K562 (cell line): ENCODE results near the gene GPAT3. TPM values are rescaled to one million over a fixed set of nuclear protein-coding genes. Genes with fewer than 3 reads are reported as not detected.

Source experiments
- ATAC-seq: fragments of 200-7000 bp; cut with Tn5 transposase; 3 replicates; pipeline ENCODE4 v1.9.1; 2020; ENCODE audit warnings: moderate library complexity
- BruUV-seq: library from RNA; stranded (reverse); fragments of 400-500 nt; replicated peaks from 2 replicates; lab custom pipeline; 2021; lab: Mats Ljungman, UMichigan
- CTCF ChIA-PET: fragments of 300-600 bp; formaldehyde crosslinking; extraction: SDS; loops from one replicate; lab custom pipeline; 2021; ENCODE audit warnings: low intra/inter-chr PET ratio; lab: Yijun Ruan, JAX
- POLR2A ChIA-PET: fragments of 300-600, 350-650 bp; sonication (Branson Sonifier 250); formaldehyde crosslinking; extraction: SDS; loops from one replicate; lab custom pipeline; 2021; ENCODE audit warnings: antibody characterized with exemption, inconsistent platforms; lab: Yijun Ruan, JAX
- DNase-seq, 4 experiments: peaks; one replicate each; pipeline versions ENCODE4 v3.0.0 to v3.0.0-alpha.2; 2011 to 2018; ENCODE audit warnings: low spot score in 3 of 4, mixed read lengths in 3 of 4; ENCODE audit errors: extremely low read depth in 1 of 4
- FAIRE-seq: peaks from 2 replicates; lab custom pipeline; 2011; peaks lifted over from hg19 to GRCh38; lab: Jason Lieb, UNC
- H2AFZ ChIP-seq: 2 replicates; pipeline ENCODE4 v1.6.0; 2011; ENCODE audit warnings: low read depth, low read length, control low read depth, inconsistent platforms
- H3K27ac ChIP-seq: fragments of 200-600 bp; 3 replicates; pipeline ENCODE4 v1.8.0; 2011; ENCODE audit warnings: low read depth, mild to moderate bottlenecking, control low read depth, inconsistent platforms, low read length, moderate library complexity, mixed read lengths; ENCODE audit errors: extremely low read depth
- H3K27me3 ChIP-seq, 2 experiments: fragments of 300-600 bp in 1 of 2; 2 replicates in 1 of 2; 3 replicates in 1 of 2; pipeline versions ENCODE4 v1.6.0 to v1.8.0; 2011; ENCODE audit warnings: inconsistent platforms in 2 of 2, low read length in 2 of 2, mild to moderate bottlenecking in 1 of 2, mixed read lengths in 1 of 2, moderate library complexity in 1 of 2; ENCODE audit not compliant: control insufficient read depth in 2 of 2, insufficient read depth in 2 of 2
- H3K36me3 ChIP-seq: fragments of 300-600 bp; 3 replicates; pipeline ENCODE4 v1.8.0; 2011; ENCODE audit warnings: mild to moderate bottlenecking, low read length, inconsistent platforms; ENCODE audit not compliant: control insufficient read depth, insufficient read depth
- H3K4me1 ChIP-seq, 2 experiments: fragments of 200-600 bp in 1 of 2; replicated peaks in 1 of 2; 2 replicates in 1 of 2; 3 replicates in 1 of 2; pipeline versions ENCODE4 v1.5.1 to v1.8.0; 2011; ENCODE audit warnings: inconsistent platforms in 2 of 2, low read length in 2 of 2, mild to moderate bottlenecking in 1 of 2, mixed read lengths in 1 of 2, moderate library complexity in 1 of 2; ENCODE audit not compliant: control insufficient read depth in 2 of 2, insufficient read depth in 2 of 2
- H3K4me2 ChIP-seq: 2 replicates; pipeline ENCODE4 v1.6.1; 2011; ENCODE audit warnings: low read length, control low read depth, inconsistent platforms, mixed read lengths; ENCODE audit not compliant: insufficient read depth
- H3K4me3 ChIP-seq: fragments of 200-600 bp; sonication (generic), shearing (Covaris generic); 2 replicates; pipeline ENCODE4 v1.5.1; 2016; ENCODE audit warnings: control low read depth, inconsistent platforms
- H3K79me2 ChIP-seq: fragments of 200-600 bp; 3 replicates; pipeline ENCODE4 v1.8.0; 2011; ENCODE audit warnings: low read length, inconsistent platforms; ENCODE audit not compliant: control insufficient read depth, insufficient read depth
- H3K9ac ChIP-seq, 2 experiments: 2 replicates each; pipeline versions ENCODE4 v1.6.0 to v1.6.1; 2011; ENCODE audit warnings: low read depth in 2 of 2, low read length in 2 of 2, control low read depth in 1 of 2, inconsistent platforms in 1 of 2, mild to moderate bottlenecking in 1 of 2, mixed read lengths in 1 of 2; ENCODE audit not compliant: insufficient read depth in 1 of 2
- H3K9me1 ChIP-seq: one replicate; pipeline ENCODE4 v1.6.0; 2011; ENCODE audit warnings: inconsistent platforms, mild to moderate bottlenecking, low read length, moderate library complexity; ENCODE audit not compliant: control insufficient read depth, insufficient read depth
- H3K9me3 ChIP-seq: replicated peaks from 2 replicates; pipeline ENCODE4 v1.5.1; 2011; ENCODE audit warnings: low read depth, low read length, inconsistent platforms; ENCODE audit not compliant: control insufficient read depth, insufficient read depth
- H4K20me1 ChIP-seq: replicated peaks from 2 replicates; pipeline ENCODE4 v1.6.1; 2011; ENCODE audit warnings: low read length, inconsistent platforms, mixed read lengths; ENCODE audit not compliant: control insufficient read depth, insufficient read depth
- ATF1 ChIP-seq, 2 experiments: fragments of 450-650 bp in 1 of 2; IDR thresholded peaks; 2 replicates each; pipeline ENCODE4 v1.6.1; 2016; ENCODE audit warnings: missing compliant biosample characterization in 1 of 2, missing genetic modification characterization in 1 of 2
- CBX3 ChIP-seq, 2 experiments: IDR thresholded peaks; 1 replicate in 1 of 2; 2 replicates in 1 of 2; pipeline ENCODE4 v1.6.1; 2012; ENCODE audit warnings: inconsistent platforms in 2 of 2, low read length in 2 of 2, borderline replicate concordance in 1 of 2, control low read depth in 1 of 2
- CBX5 ChIP-seq: IDR thresholded peaks from 2 replicates; pipeline ENCODE4 v1.6.1; 2014; ENCODE audit warnings: low read depth, borderline replicate concordance
- GATAD2A ChIP-seq: fragments of 450-650 bp; IDR thresholded peaks from 2 replicates; pipeline ENCODE4 v1.6.1; 2017
- HLTF ChIP-seq: fragments of 450-650 bp; IDR thresholded peaks from 2 replicates; pipeline ENCODE4 v1.6.1; 2016
- PML ChIP-seq: IDR thresholded peaks from 2 replicates; pipeline ENCODE4 v1.6.1; 2012; ENCODE audit warnings: low read length, inconsistent platforms
- RAD21 ChIP-seq, 2 experiments: fragments of 250-450 bp in 1 of 2; fragments of 450-650 bp in 1 of 2; sonication (Bioruptor Pico) in 1 of 2; formaldehyde crosslinking in 1 of 2; IDR thresholded peaks in 1 of 2; conservative IDR thresholded peaks in 1 of 2; 2 replicates each; pipeline versions ENCODE4 v1.4.0 to v1.8.0; 2020 to 2022; ENCODE audit warnings: mild to moderate bottlenecking in 2 of 2, moderate library complexity in 1 of 2
- TRIM24 ChIP-seq, 2 experiments: fragments of 450-650 bp; IDR thresholded peaks; 2 replicates each; pipeline ENCODE4 v1.6.1; 2016
- TRIM28 ChIP-seq: fragments of 450-650 bp; IDR thresholded peaks from 2 replicates; pipeline ENCODE4 v1.6.1; 2017
- WGBS: fragments of 100-300 bp; shearing (Covaris generic); methylation state at CpG from one replicate; pipeline ENCODE4 v1.1.6; 2016; ENCODE audit warnings: low coverage, mixed read lengths; ENCODE audit not compliant: insufficient coverage; ENCODE audit errors: missing lambda C conversion rate; 5-methylcytosine and 5-hydroxymethylcytosine counted together
- in situ Hi-C: fragments of 300-500 bp; cut with MboI; formaldehyde crosslinking; loops from 4 replicates; pipeline ENCODE4 v1.15.0; 2018; ENCODE audit warnings: inconsistent platforms, mixed read lengths
- intact Hi-C: fragments of 100-400 bp; cut with micrococcal nuclease; formaldehyde crosslinking; loops from 2 replicates; pipeline ENCODE4 v1.14.2; 2022
- polyA plus RNA-seq, 8 experiments: library from polyadenylated mRNA; depleted of rRNA in 4 of 8; stranded (reverse) in 5 of 8; unstranded in 3 of 8; fragments of >200 nt; fragmentation: Nextera tagmentation in 2 of 8; fragmentation: Illumina TruSeq in 1 of 8; extraction: Ambion mirVana in 2 of 8; extraction: Trizol in 1 of 8; gene quantifications; 2 replicates each; pipeline versions ENCODE4 v1.2.1 to v1.2.3, GENCODE V29; 2011 to 2014; ENCODE audit warnings: inconsistent platforms in 1 of 8, missing spikeins in 1 of 8
- total RNA-seq, 7 experiments: library from RNA; depleted of rRNA in 6 of 7; stranded (reverse); fragments of >200 nt in 6 of 7; fragmentation: Illumina TruSeq in 2 of 7; extraction: Trizol in 2 of 7; gene quantifications; 2 replicates each; pipeline versions ENCODE4 v1.2.1 to v1.2.3, GENCODE V29; 2011 to 2021; ENCODE audit warnings: low replicate concordance in 1 of 7
- TF ChIP-seq, protein P1 (sequence below), 2 experiments: fragments of 450-650 bp; IDR thresholded peaks; 2 replicates each; pipeline ENCODE4 v1.6.1; 2016; ENCODE audit warnings: mild to moderate bottlenecking in 2 of 2, borderline replicate concordance in 1 of 2, low read depth in 1 of 2, moderate library complexity in 1 of 2
- TF ChIP-seq, protein P2 (sequence below): fragments of 250-450 bp; sonication (Bioruptor Pico); IDR thresholded peaks from 2 replicates; pipeline ENCODE4 v1.5.1; 2021; ENCODE audit warnings: mild to moderate bottlenecking

The GPAT3 gene
- total and polyA plus RNA-seq, 9 of the 15 experiments (the other 6 are each of a cell fraction or from before 2014, with no cell fraction given) = 4.1 to 16.1 (median 13.1) TPM

DNA sequence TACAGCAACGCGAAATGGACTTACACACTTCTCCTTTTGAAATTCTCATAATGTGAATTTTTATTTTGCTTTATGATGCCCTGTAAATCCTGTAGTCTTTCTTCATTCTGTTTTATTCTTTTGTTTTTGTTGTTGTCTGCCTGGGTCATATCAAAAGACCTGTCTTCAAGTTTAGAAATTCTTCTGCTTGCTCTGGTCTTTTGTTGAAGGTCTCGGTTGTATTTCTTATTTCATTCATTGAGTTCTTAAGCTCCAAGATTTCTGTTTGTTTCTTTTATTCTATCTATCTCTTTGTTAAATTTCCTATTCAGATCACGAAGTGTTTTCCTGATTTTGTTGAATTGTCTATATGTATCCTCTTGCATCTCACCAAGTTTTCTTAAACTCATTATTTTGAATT lies 78.1 kb downstream of the GPAT3 start:
- Histone ChIP-seq H3K9me3 (peaks cover 4% of the 10 kb centered on the region), H3K4me1 (peaks cover 0 to 9% of the 10 kb centered on the region in 2 experiments; a peak in 3 of 5 replicates), H3K4me2 (no peak overlapping the region), H3K9me1 (no peaks in the 10 kb centered on the region), H3K9ac (no peak overlapping the region), H2AFZ (no peak overlapping the region), H3K27me3 (no peaks in the 10 kb centered on the region), H4K20me1 (no peaks in the 10 kb centered on the region), H3K4me3 (no peak overlapping the region), H3K79me2 (no peaks in the 10 kb centered on the region), H3K36me3 (no peaks in the 10 kb centered on the region), H3K27ac (no peak overlapping the region)
- POLR2A ChIA-PET = interaction anchor here (0.6 kb wide), 1 partner anchor 70 kb away, joined by 3 read pairs; no protein-coding TSS in a partner anchor
- ATAC-seq (no peak), FAIRE-seq (no peak), DNase-seq (no peak)
- in situ Hi-C loops = no loop called here
- BruUV-seq = no TSS peak
- intact Hi-C loops = no loop called here
- CTCF ChIA-PET = no interaction called here
- WGBS = 44% methylated on average over 4 of the region's 4 CpGs
- TF ChIP-seq, protein P1, sequence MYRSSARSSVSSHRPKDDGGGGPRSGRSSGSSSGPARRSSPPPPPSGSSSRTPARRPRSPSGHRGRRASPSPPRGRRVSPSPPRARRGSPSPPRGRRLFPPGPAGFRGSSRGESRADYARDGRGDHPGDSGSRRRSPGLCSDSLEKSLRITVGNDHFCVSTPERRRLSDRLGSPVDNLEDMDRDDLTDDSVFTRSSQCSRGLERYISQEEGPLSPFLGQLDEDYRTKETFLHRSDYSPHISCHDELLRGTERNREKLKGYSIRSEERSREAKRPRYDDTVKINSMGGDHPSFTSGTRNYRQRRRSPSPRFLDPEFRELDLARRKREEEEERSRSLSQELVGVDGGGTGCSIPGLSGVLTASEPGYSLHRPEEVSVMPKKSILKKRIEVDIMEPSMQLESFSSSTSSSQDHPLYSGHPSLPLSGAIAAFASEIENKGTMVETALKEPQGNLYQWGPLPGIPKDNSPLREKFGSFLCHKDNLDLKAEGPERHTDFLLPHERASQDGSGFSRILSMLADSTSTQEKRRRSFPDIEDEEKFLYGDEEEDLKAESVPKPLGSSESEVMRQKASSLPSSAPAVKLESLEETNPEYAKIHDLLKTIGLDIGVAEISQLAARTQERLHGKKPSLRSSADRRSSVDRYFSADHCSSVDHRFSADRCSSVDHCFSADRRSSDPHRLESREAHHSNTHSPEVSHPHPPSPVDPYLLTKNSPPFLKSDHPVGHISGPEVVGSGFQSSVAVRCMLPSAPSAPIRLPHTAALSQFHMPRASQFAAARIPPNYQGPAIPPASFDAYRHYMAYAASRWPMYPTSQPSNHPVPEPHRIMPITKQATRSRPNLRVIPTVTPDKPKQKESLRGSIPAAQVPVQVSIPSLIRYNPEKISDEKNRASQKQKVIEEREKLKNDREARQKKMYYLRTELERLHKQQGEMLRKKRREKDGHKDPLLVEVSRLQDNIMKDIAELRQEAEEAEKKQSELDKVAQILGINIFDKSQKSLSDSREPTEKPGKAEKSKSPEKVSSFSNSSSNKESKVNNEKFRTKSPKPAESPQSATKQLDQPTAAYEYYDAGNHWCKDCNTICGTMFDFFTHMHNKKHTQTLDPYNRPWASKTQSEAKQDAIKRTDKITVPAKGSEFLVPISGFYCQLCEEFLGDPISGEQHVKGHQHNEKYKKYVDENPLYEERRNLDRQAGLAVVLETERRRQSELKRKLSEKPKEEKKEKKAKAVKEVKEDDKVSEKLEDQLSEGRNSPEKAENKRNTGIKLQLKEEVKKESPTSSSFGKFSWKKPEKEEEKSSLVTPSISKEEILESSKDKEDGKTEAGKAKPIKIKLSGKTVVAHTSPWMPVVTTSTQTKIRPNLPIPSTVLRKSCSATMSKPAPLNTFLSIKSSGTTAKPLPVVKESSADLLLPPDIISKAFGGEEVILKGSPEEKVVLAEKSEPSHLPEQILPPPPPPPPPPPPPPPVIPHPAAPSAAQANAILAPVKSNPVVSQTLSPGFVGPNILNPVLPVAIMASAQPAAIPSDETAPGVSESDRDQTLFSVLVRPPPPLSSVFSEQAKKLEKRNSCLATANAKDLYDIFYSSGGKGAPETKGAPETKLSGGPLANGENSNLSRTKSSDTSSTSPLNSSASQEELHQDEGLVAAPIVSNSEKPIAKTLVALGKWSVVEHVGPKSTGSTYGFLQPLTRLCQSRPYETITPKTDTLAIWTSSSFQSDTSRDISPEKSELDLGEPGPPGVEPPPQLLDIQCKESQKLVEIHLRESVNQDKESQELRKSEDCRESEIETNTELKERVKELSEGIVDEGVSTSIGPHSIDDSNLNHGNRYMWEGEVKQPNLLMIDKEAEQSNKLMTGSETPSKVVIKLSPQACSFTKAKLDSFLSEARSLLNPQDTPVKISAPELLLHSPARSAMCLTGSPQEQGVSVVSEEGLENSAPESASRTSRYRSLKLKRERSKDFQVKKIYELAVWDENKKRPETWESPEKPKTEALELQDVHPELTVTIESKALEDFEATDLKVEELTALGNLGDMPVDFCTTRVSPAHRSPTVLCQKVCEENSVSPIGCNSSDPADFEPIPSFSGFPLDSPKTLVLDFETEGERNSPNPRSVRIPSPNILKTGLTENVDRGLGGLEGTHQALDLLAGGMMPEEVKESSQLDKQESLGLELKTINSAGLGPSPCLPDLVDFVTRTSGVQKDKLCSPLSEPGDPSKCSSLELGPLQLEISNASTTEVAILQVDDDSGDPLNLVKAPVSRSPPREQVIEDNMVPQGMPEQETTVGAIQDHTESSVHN (IDR thresholded peaks at IDR 0.05; ENCODE audit: borderline replicate concordance in 1 of 2, low read depth in 1 of 2) = no peak
- TF ChIP-seq RAD21 (CRISPR knock-in tag; conservative IDR thresholded peaks at IDR 0.05 in 1 of 2, IDR thresholded peaks at IDR 0.05 in 1 of 2) = no peak
- TF ChIP-seq, protein P2, sequence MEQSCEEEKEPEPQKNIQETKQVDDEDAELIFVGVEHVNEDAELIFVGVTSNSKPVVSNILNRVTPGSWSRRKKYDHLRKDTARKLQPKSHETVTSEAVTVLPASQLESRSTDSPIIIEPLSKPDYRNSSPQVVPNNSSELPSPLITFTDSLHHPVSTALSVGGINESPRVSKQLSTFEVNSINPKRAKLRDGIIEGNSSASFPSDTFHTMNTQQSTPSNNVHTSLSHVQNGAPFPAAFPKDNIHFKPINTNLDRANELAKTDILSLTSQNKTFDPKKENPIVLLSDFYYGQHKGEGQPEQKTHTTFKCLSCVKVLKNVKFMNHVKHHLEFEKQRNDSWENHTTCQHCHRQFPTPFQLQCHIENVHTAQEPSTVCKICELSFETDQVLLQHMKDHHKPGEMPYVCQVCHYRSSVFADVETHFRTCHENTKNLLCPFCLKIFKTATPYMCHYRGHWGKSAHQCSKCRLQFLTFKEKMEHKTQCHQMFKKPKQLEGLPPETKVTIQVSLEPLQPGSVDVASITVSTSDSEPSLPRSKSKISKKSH = 0 out of 2 replicates have a peak, but pooled peaks have one; percentile 64
- TF ChIP-seq TRIM28 = peak; percentile 84; the same call in 1 of the 2 replicates
- TF ChIP-seq TRIM24 (IDR thresholded peaks at IDR 0.05) = peak in 1 of 2 experiments; percentile 45; a peak in 1 of 4 replicates
- TF ChIP-seq PML = no peak
- TF ChIP-seq HLTF = peak; percentile 88; the same call in 1 of the 2 replicates
- 0 out of 3 replicates have a peak, but pooled peaks of 1 of the 2 experiments have one; percentile 49 for TF ChIP-seq CBX3 (IDR thresholded peaks at IDR 0.05; ENCODE audit: borderline replicate concordance in 1 of 2, low read length in 2 of 2)
- TF ChIP-seq ATF1 (CRISPR knock-in tag; IDR thresholded peaks at IDR 0.05) = no peak
- TF ChIP-seq ATF1 (tag; IDR thresholded peaks at IDR 0.05) = no peak
- 0 out of 2 replicates have a peak, but pooled peaks have one; percentile 16 for TF ChIP-seq CBX5
- no peak for TF ChIP-seq GATAD2A
